ENCODE measurements around the gene DUSP15.

Gene DUSP15

DNA sequence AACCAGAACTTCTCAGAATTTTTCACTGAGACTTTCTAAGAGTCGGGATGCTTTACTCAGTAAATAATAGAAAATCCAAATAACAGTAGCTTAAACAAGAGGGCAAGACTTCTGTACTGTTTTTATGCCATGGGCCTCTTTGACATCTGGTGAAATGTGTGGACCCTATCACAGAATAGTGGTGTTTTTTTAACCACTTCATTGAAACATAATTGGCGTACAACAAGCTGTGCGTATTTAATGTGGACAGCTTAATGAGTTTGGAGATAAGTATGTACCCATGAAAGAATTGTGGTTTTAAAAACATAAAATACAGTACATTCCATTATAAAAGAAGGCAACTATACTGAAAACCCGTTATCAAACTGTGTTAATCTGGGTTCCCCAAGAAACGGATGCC lies 43.8 kb upstream of the DUSP15 start:
- DNase-seq (ENCODE audit: low read depth) = no peak
- TF ChIP-seq, protein P1, sequence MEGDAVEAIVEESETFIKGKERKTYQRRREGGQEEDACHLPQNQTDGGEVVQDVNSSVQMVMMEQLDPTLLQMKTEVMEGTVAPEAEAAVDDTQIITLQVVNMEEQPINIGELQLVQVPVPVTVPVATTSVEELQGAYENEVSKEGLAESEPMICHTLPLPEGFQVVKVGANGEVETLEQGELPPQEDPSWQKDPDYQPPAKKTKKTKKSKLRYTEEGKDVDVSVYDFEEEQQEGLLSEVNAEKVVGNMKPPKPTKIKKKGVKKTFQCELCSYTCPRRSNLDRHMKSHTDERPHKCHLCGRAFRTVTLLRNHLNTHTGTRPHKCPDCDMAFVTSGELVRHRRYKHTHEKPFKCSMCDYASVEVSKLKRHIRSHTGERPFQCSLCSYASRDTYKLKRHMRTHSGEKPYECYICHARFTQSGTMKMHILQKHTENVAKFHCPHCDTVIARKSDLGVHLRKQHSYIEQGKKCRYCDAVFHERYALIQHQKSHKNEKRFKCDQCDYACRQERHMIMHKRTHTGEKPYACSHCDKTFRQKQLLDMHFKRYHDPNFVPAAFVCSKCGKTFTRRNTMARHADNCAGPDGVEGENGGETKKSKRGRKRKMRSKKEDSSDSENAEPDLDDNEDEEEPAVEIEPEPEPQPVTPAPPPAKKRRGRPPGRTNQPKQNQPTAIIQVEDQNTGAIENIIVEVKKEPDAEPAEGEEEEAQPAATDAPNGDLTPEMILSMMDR (IDR thresholded peaks at IDR 0.05; ENCODE audit: insufficient read depth, low read depth, low read length, missing control alignments) = no peak
- H3K4me3 ChIP-seq (ENCODE audit: low read length) = no peak overlapping the region

DNA sequence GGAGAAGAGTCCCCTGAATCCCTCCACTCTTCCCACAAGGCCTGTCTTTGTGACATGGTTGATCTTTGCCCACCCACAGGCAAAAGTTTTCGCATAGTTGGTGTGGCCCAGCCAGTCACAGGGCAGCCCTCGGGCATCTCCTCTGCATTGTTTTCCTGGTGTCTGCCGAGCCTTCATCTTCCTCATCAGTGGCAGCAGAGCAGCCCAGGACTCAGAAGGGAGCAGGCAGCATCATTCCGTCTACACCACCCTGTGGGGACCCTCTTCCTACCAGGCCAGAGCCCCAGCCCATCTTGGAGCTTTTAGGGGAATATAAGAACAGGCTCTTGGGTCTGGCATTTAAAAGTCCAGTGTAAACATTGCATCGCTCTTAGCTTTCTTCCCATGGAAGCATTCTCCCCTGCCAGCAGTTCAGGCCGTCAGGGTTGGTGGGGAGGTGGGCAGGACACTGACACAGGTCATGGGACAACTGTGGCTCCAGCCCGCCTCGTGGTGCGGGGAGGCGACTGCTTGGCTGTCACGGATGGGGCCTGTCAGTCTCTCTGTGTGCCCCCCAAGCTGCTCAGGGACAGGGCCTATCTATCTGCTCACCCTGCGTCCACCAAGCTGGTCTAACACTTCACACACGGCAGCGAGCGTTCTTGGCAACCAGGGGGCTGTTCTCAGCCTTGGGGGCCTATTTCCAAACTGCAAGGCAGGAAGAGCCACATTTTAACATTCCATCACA lies 43.3 kb upstream of the DUSP15 start:
- no peak for DNase-seq (ENCODE audit: low read depth)
- TF ChIP-seq, protein P1 (IDR thresholded peaks at IDR 0.05; ENCODE audit: insufficient read depth, low read depth, low read length, missing control alignments) = no peak
- H3K4me3 ChIP-seq (ENCODE audit: low read length) = no peak overlapping the region

DNA sequence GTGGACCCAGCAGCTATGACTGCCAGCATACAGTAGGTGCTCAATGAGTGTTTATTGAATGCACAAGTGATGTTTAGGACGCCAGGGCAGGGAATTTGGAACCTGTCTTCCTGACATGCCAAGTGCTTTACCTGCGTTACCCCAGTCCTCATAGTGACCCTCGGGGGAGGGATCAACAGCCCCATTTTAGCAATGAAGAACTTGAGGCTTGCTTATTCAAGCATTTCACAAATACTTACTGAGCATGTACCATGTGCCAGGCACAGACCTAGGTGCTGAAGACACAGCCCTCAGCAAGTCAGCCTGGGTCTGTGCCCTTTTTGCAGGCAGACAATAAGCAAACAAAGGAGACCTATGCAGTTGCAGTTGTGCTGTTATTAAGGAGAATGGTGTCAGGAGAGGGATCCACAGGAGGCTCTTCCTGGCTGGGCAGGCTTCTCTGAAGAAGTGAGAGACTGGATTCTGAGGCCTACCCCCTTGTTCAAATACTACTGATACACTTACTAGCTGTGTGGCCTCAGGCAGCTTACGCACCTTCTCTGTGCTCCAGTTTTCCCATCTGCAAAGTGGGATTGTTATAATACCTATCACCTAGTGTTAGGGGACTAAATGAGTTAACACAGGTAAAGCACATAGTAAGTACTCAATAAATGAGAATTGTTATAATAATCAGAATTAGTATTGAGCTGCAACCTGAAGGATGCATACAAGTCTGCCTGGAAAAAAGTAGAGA lies 39.9 kb upstream of the DUSP15 start:
- no peak overlapping the region for H3K4me3 ChIP-seq (ENCODE audit: low read length)
- DNase-seq (ENCODE audit: low read depth) = no peak
- TF ChIP-seq, protein P1 (IDR thresholded peaks at IDR 0.05; ENCODE audit: insufficient read depth, low read depth, low read length, missing control alignments) = no peak

DNA sequence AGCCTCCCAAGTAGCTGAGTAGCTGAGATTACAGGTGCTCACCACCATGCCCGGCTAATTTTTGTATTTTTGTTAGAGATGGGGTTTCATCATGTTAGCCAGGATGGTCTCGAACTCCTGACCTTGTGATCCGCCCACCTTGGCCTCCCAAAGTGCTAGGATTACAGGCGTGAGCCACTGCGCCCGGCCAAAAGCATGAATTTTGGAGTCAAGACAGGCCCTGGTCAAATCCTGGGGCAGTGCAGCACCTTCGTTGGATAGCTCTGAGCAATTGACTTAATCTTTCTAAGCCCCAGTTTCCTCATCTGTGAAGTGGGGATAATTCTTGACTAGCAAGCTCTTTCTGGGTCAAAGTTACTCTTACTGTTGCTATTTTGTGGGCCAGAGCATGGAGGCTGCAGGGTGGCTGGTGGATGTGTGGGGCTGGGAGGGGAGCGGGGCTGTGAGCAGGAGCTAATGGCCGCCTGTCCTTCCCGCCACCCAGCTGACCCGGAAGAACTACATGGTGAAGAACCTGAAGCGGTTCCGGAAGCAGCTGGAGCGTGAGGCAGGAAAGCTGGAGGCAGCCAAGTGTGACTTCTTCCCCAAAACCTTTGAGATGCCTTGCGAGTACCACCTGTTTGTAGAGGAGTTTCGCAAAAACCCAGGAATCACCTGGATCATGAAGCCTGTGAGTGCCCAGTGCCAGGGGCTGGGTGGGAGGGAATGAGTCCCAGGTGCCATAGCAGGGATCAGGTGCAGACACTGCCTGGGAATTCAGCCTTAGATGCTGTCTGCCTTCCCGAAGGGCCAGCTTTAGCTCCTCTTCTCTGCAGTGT lies 39.1 kb upstream of the DUSP15 start:
- TF ChIP-seq, protein P1 (IDR thresholded peaks at IDR 0.05; ENCODE audit: insufficient read depth, low read depth, low read length, missing control alignments) = no peak
- no peak for DNase-seq (ENCODE audit: low read depth)
- H3K4me3 ChIP-seq (ENCODE audit: low read length) = no peak overlapping the region

DNA sequence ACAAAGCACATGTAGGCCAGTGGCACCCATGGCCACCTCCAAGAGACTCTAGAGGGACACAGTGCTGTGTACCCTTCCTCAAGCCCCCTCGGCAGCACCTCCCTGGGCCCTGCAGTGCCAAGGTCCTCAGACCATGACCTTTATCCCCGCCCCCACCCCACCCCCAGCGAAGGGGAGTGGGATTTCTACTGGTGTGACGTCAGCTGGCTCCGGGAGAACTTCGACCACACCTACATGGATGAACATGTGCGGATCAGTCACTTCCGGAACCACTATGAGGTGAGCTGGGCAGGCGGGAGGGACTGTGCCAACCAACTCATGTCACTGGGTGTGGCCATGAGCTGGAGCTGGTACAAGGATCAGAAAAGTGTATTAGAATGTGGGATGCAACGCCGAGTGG lies 38.1 kb upstream of the DUSP15 start:
- TF ChIP-seq, protein P1 (IDR thresholded peaks at IDR 0.05; ENCODE audit: insufficient read depth, low read depth, low read length, missing control alignments) = no peak
- H3K4me3 ChIP-seq (ENCODE audit: low read length) = no peak overlapping the region
- DNase-seq (ENCODE audit: low read depth) = no peak

DNA sequence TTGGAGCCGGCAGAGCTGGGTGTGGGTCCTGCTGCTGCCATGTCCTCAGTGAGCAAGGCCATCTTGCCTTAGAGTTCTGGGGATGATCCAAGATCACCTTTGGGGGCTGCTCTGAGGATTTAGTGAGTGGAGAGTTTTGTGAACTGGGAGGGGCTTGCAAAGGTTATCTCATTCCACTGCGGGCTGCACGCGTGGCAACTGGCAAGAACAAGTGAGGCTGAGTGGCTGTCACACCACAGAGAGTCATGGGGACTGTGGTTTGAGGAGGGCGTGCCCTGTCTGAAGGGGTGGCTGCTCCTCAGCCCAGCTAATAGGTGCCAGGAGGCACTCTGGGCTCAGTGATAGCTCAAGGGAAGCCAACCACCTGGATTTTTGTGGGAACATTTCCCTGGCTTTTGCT lies 37.7 kb upstream of the DUSP15 start:
- TF ChIP-seq, protein P1 (IDR thresholded peaks at IDR 0.05; ENCODE audit: insufficient read depth, low read depth, low read length, missing control alignments) = no peak
- no peak overlapping the region for H3K4me3 ChIP-seq (ENCODE audit: low read length)
- no peak for DNase-seq (ENCODE audit: low read depth)
